Measurements from ENCODE around the gene RFX2.

The RFX2 gene

GRCh38 chr19:6091771-6092291 is 18.5 kb downstream of the RFX2 start:
- Histone ChIP-seq H2AFZ (ENCODE audit: low read depth, low read length, severe bottlenecking) (no peak overlapping the region), H4K20me1 (ENCODE audit: low read depth, low read length) (no peaks in the 10 kb centered on the region), H3K27ac (ENCODE audit: low read depth, low read length) (no peak overlapping the region), H3K4me2 (ENCODE audit: low read depth, low read length, poor library complexity, severe bottlenecking) (no peak overlapping the region), H3K4me3 (ENCODE audit: insufficient read depth, low read length, poor library complexity, severe bottlenecking) (no peak overlapping the region), H3K9me3 (ENCODE audit: insufficient read depth, low read length) (no peaks in the 10 kb centered on the region), H3K79me2 (ENCODE audit: insufficient read depth, low read length) (no peaks in the 10 kb centered on the region), H3F3A (ENCODE audit: insufficient read depth) (no peaks in the 10 kb centered on the region), H3K27me3 (ENCODE audit: low read length) (no peaks in the 10 kb centered on the region), H3K9me2 (replicated peaks; ENCODE audit: insufficient read depth, low read length) (no peaks in the 10 kb centered on the region), H3K36me3 (ENCODE audit: low read length) (no peaks in the 10 kb centered on the region), H3K9ac (ENCODE audit: low read length) (no peak overlapping the region)
- TF ChIP-seq EZH2phosphoT487 (conservative IDR thresholded peaks at IDR 0.05; ENCODE audit: low read length): no peak
- no peak for TF ChIP-seq CTCF (IDR thresholded peaks at IDR 0.05; ENCODE audit: insufficient read depth, low read length, poor library complexity, severe bottlenecking)

GRCh38 chr19:6090634-6091033 is 19.7 kb downstream of the RFX2 start:
- Histone ChIP-seq H3F3A (ENCODE audit: insufficient read depth) (no peaks in the 10 kb centered on the region), H3K27me3 (ENCODE audit: low read length) (no peaks in the 10 kb centered on the region), H3K4me3 (ENCODE audit: insufficient read depth, low read length, poor library complexity, severe bottlenecking) (no peak overlapping the region), H3K36me3 (ENCODE audit: low read length) (no peaks in the 10 kb centered on the region), H4K20me1 (ENCODE audit: low read depth, low read length) (no peaks in the 10 kb centered on the region), H2AFZ (ENCODE audit: low read depth, low read length, severe bottlenecking) (no peak overlapping the region), H3K9me3 (ENCODE audit: insufficient read depth, low read length) (no peaks in the 10 kb centered on the region), H3K9me2 (replicated peaks; ENCODE audit: insufficient read depth, low read length) (no peaks in the 10 kb centered on the region), H3K4me2 (ENCODE audit: low read depth, low read length, poor library complexity, severe bottlenecking) (no peak overlapping the region), H3K9ac (ENCODE audit: low read length) (no peak overlapping the region), H3K79me2 (ENCODE audit: insufficient read depth, low read length) (no peaks in the 10 kb centered on the region), H3K27ac (ENCODE audit: low read depth, low read length) (no peak overlapping the region)
- TF ChIP-seq CTCF (IDR thresholded peaks at IDR 0.05; ENCODE audit: insufficient read depth, low read length, poor library complexity, severe bottlenecking): no peak
- no peak for TF ChIP-seq EZH2phosphoT487 (conservative IDR thresholded peaks at IDR 0.05; ENCODE audit: low read length)

GRCh38 chr19:6088602-6089049 is 21.7 kb downstream of the RFX2 start:
- no peak overlapping the region for H2AFZ ChIP-seq (ENCODE audit: low read depth, low read length, severe bottlenecking)
- H3K4me3 ChIP-seq (ENCODE audit: insufficient read depth, low read length, poor library complexity, severe bottlenecking): no peak overlapping the region
- H3K9me3 ChIP-seq (ENCODE audit: insufficient read depth, low read length): no peaks in the 10 kb centered on the region
- no peaks in the 10 kb centered on the region for H3K79me2 ChIP-seq (ENCODE audit: insufficient read depth, low read length)
- H3K36me3 ChIP-seq (ENCODE audit: low read length): no peaks in the 10 kb centered on the region
- no peak overlapping the region for H3K9ac ChIP-seq (ENCODE audit: low read length)
- no peaks in the 10 kb centered on the region for H3K27me3 ChIP-seq (ENCODE audit: low read length)
- H4K20me1 ChIP-seq (ENCODE audit: low read depth, low read length): no peaks in the 10 kb centered on the region
- TF ChIP-seq EZH2phosphoT487 (conservative IDR thresholded peaks at IDR 0.05; ENCODE audit: low read length) (no peak), CTCF (IDR thresholded peaks at IDR 0.05; ENCODE audit: insufficient read depth, low read length, poor library complexity, severe bottlenecking) (no peak)
- H3F3A ChIP-seq (ENCODE audit: insufficient read depth): no peaks in the 10 kb centered on the region
- no peak overlapping the region for H3K27ac ChIP-seq (ENCODE audit: low read depth, low read length)
- no peaks in the 10 kb centered on the region for H3K9me2 ChIP-seq (replicated peaks; ENCODE audit: insufficient read depth, low read length)
- no peak overlapping the region for H3K4me2 ChIP-seq (ENCODE audit: low read depth, low read length, poor library complexity, severe bottlenecking)
